ENCODE data around the gene RERE. TPM values are rescaled to one million over a fixed set of nuclear protein-coding genes. Genes with fewer than 3 reads are reported as not detected.

RERE gene
- total and polyA plus RNA-seq, 2 donors (not counting 3 experiments of a cell fraction or from before 2014, with no cell fraction given): 14.1 to 113 TPM

DNA sequence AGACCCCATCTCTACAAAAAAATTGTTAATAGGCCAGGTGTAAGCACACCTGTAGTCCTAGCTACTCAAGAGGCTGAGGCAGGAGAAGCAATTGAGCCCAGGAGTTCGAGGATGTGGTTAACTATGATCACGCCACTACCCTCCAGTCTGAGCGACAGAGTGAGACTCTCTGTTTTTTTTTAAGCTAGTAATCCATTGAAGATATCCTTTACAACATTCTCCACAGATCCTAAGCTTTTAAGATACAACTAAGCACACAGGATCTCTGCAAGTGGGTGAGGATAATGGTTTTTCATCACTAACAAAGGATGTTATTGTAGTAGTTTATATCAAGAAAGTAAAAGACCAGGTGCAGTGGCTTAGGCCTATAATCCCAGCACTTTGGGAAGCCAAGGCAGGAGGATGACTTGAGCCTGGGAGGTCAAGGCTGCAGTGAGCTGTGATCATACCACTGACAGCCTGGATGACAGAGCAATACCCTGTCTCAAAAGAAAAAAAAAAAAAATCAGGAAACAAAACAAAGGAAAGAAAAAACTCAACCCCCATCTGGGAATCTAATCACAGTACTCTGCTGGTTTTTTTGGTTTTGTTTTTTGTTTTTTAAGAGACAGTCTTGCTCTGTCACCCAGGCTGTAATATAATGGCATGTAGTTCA lies 166.1 kb downstream of the RERE start:
- CTCF ChIA-PET: interaction anchor here (1.1 to 1.7 kb wide), 6 partner anchors 9 to 53 kb away, joined by 3 to 5 read pairs (median 3); no protein-coding TSS in a partner anchor
- TF ChIP-seq, protein P1, sequence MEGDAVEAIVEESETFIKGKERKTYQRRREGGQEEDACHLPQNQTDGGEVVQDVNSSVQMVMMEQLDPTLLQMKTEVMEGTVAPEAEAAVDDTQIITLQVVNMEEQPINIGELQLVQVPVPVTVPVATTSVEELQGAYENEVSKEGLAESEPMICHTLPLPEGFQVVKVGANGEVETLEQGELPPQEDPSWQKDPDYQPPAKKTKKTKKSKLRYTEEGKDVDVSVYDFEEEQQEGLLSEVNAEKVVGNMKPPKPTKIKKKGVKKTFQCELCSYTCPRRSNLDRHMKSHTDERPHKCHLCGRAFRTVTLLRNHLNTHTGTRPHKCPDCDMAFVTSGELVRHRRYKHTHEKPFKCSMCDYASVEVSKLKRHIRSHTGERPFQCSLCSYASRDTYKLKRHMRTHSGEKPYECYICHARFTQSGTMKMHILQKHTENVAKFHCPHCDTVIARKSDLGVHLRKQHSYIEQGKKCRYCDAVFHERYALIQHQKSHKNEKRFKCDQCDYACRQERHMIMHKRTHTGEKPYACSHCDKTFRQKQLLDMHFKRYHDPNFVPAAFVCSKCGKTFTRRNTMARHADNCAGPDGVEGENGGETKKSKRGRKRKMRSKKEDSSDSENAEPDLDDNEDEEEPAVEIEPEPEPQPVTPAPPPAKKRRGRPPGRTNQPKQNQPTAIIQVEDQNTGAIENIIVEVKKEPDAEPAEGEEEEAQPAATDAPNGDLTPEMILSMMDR (IDR thresholded peaks at IDR 0.05; ENCODE audit: extremely low read depth in 1 of 2, insufficient read depth in 1 of 2, low read depth in 1 of 2, low read length in 2 of 2): no peak
- TF ChIP-seq POLR2AphosphoS5 (IDR thresholded peaks at IDR 0.05; ENCODE audit: insufficient read depth, low read depth, low read length) (no peak), GATA2 (IDR thresholded peaks at IDR 0.05; ENCODE audit: insufficient read depth, insufficient read length, low read depth, low read length) (no peak), MYC (IDR thresholded peaks at IDR 0.05; ENCODE audit: low read depth, low read length) (no peak), JUN (IDR thresholded peaks at IDR 0.05; ENCODE audit: borderline replicate concordance, insufficient read depth, insufficient read length, low read depth) (no peak), POLR2A (IDR thresholded peaks at IDR 0.05; ENCODE audit: low read depth, low read length) (no peak), EZH2 (IDR thresholded peaks at IDR 0.05; ENCODE audit: borderline replicate concordance, low read depth, low read length, severe bottlenecking) (no peak), FOS (IDR thresholded peaks at IDR 0.05; ENCODE audit: borderline replicate concordance, insufficient read depth, low read length) (no peak)
- TF ChIP-seq, protein P2, sequence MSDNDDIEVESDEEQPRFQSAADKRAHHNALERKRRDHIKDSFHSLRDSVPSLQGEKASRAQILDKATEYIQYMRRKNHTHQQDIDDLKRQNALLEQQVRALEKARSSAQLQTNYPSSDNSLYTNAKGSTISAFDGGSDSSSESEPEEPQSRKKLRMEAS (IDR thresholded peaks at IDR 0.05; ENCODE audit: insufficient read depth, insufficient read length): no peak
- Histone ChIP-seq H3K9me1 (replicated peaks; ENCODE audit: control insufficient read depth, extremely low read depth, insufficient read depth, low read length) (no peaks in the 10 kb centered on the region), H3K27ac (ENCODE audit: insufficient read depth, low read depth, low read length) (peak overlapping the region; percentile 16), H4K20me1 (replicated peaks; ENCODE audit: control insufficient read depth, extremely low read depth, insufficient read depth, low read length) (no peaks in the 10 kb centered on the region), H2AFZ (ENCODE audit: low read depth, low read length) (no peak overlapping the region), H3K4me2 (ENCODE audit: insufficient read depth, low read length) (no peak overlapping the region), H3K9ac (replicated peaks; ENCODE audit: extremely low read depth, insufficient read depth, low read length) (no peak overlapping the region), H3K9me3 (replicated peaks; ENCODE audit: control insufficient read depth, insufficient read depth, low read length) (no peaks in the 10 kb centered on the region), H3K4me3 (replicated peaks in 1 of 3; ENCODE audit: insufficient read depth in 1 of 3, low read depth in 1 of 3, low read length in 3 of 3) (no peak overlapping the region), H3K36me3 (ENCODE audit: control insufficient read depth in 2 of 2, extremely low read depth in 1 of 2, insufficient read depth in 2 of 2, low read length in 2 of 2) (no peaks in the 10 kb centered on the region), H3K27me3 (ENCODE audit: control insufficient read depth in 2 of 2, insufficient read depth in 2 of 2, low read length in 2 of 2) (no peaks in the 10 kb centered on the region), H3K79me2 (ENCODE audit: control insufficient read depth, insufficient read depth, low read length) (peaks cover 37% of the 10 kb centered on the region), H3K4me1 (ENCODE audit: control insufficient read depth, extremely low read depth, insufficient read depth, low read length) (peaks cover 35% of the 10 kb centered on the region)
- FAIRE-seq (no peak), DNase-seq (ENCODE audit: low read depth, low spot score) (peak; percentile 64)
- POLR2A ChIA-PET: interaction anchor here (0.6 kb wide), 1 partner anchor 161 kb away, joined by 3 read pairs; no protein-coding TSS in a partner anchor
- intact Hi-C loops (cut with micrococcal nuclease) (no loop called here), dilution Hi-C loops (cut with MboI; ENCODE audit: extremely low pct_ligation_motif_present, low sequenced_read_pairs) (no loop called here)
- no TSS peak for BruUV-seq (replicated peaks)
